ENCODE results near the gene ACTR3C. TPM values are rescaled to one million over a fixed set of nuclear protein-coding genes. Genes with fewer than 3 reads are reported as not detected.
"Not testable (repeated sequence)": the region's sequence is repeated elsewhere in the genome, so short reads cannot be mapped to it uniquely, and the experiment has no call there.

The ACTR3C gene
- total and polyA plus RNA-seq, 2 experiments from 2014 or later = 1.5 to 3.5 TPM

DNA sequence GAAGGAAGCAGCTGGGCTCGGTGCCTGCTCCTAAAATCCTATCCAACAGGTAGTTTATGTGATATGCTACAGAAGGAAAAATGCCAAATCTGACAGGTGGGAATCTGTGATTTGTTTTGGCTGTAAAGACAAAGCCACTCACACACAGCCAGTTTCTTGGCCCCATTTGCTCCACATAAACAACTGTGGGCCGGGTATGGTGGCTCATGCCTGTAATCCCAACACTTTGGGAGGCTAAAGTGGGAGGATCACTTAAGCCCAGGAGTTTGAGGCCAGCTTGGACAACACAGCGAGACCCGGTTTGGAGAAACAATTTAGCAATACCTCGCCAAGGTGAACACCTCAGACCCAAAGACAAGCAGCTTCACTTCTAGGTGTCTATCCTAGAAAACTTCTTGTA lies 17.0 kb downstream of the ACTR3C start:
- Mint-ChIP-seq H3K27me3 (ENCODE audit: insufficient read depth, low read depth, poor library complexity) (peaks cover 25% of the 10 kb centered on the region), H3K9me3 (peaks cover 21% of the 10 kb centered on the region), H3K36me3 (ENCODE audit: low read depth) (peaks cover 13% of the 10 kb centered on the region)
- not testable (repeated sequence) for H3K4me3 Mint-ChIP-seq; H3K27me3 ChIP-seq (ENCODE audit: insufficient read depth); H3K4me1 Mint-ChIP-seq; DNase-seq (ENCODE audit: low spot score); H3K4me2 ChIP-seq; ATAC-seq; H4K20me1 ChIP-seq (replicated peaks; ENCODE audit: insufficient read depth); H3K27ac ChIP-seq (ENCODE audit: low read depth); H3K27ac Mint-ChIP-seq; H2AFZ ChIP-seq; H3K9me2 ChIP-seq (ENCODE audit: insufficient read depth); H3K79me2 ChIP-seq (replicated peaks; ENCODE audit: insufficient read depth); H3K4me1 ChIP-seq (ENCODE audit: insufficient read depth); H3K4me3 ChIP-seq; H3K36me3 ChIP-seq (ENCODE audit: insufficient read depth); H3F3A ChIP-seq (replicated peaks; ENCODE audit: low read depth)

- H3K36me3 Mint-ChIP-seq (ENCODE audit: low read depth) = peaks cover 13% of the 10 kb centered on the region
- H3K27me3 ChIP-seq (ENCODE audit: insufficient read depth); H2AFZ ChIP-seq; H3K4me2 ChIP-seq; H3F3A ChIP-seq (replicated peaks; ENCODE audit: low read depth); H4K20me1 ChIP-seq (replicated peaks; ENCODE audit: insufficient read depth); H3K4me3 Mint-ChIP-seq; H3K27ac ChIP-seq (ENCODE audit: low read depth); DNase-seq (ENCODE audit: low spot score); ATAC-seq; H3K4me3 ChIP-seq; H3K36me3 ChIP-seq (ENCODE audit: insufficient read depth); H3K4me1 ChIP-seq (ENCODE audit: insufficient read depth); H3K79me2 ChIP-seq (replicated peaks; ENCODE audit: insufficient read depth); H3K27ac Mint-ChIP-seq; H3K9me2 ChIP-seq (ENCODE audit: insufficient read depth); H3K4me1 Mint-ChIP-seq: not testable (repeated sequence)
- peaks cover 25% of the 10 kb centered on the region for H3K27me3 Mint-ChIP-seq (ENCODE audit: insufficient read depth, low read depth, poor library complexity)
- peaks cover 21% of the 10 kb centered on the region for H3K9me3 Mint-ChIP-seq
Observed at GRCh38 chr7:150305903-150306284, 17.5 kb downstream of the ACTR3C start.

DNA sequence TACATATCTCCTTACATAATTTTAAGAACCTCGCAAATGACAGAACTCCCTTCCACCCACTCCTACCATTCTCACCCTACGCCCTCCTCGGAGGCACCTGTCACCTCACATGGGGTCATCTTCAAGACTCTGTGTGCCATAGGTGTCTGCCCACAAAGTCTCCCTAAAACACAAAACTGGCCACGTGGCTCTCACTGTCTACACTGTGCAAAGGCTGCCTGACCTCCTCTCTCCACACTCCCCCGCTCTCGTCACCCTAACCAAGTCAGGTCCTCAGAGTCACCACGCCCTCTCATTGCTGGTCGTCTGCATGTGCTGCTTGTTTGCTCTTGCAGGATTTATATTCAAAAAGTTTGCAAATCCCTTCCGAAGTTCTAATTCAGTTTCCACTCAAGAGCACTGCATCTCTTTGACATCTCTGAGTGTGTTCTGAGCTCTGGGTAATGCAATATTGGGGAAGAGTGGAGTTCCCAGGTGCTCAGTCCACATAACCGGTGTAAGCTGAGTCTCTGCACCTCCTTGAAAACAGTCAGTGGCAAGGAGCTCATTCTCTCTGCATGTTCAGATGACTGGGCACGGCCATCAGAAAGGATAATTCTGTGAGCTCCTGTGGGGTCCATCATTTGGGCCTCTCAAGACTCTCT lies 18.0 kb downstream of the ACTR3C start:
- H3K27me3 ChIP-seq (ENCODE audit: insufficient read depth); H3K4me3 ChIP-seq; H3K4me1 ChIP-seq (ENCODE audit: insufficient read depth); H3K4me1 Mint-ChIP-seq; H3K79me2 ChIP-seq (replicated peaks; ENCODE audit: insufficient read depth); H3K4me3 Mint-ChIP-seq; H3K27ac ChIP-seq (ENCODE audit: low read depth); H3F3A ChIP-seq (replicated peaks; ENCODE audit: low read depth); H2AFZ ChIP-seq; H3K9me2 ChIP-seq (ENCODE audit: insufficient read depth); H3K27ac Mint-ChIP-seq; ATAC-seq; DNase-seq (ENCODE audit: low spot score); H4K20me1 ChIP-seq (replicated peaks; ENCODE audit: insufficient read depth); H3K4me2 ChIP-seq; H3K36me3 ChIP-seq (ENCODE audit: insufficient read depth): not testable (repeated sequence)
- Mint-ChIP-seq H3K27me3 (ENCODE audit: insufficient read depth, low read depth, poor library complexity) (peaks cover 25% of the 10 kb centered on the region), H3K9me3 (peaks cover 21% of the 10 kb centered on the region), H3K36me3 (ENCODE audit: low read depth) (peaks cover 13% of the 10 kb centered on the region)

GRCh38 chr7:150304499-150305258 lies 18.7 kb downstream of the ACTR3C start:
- not testable (repeated sequence) for DNase-seq (ENCODE audit: low spot score)

DNA sequence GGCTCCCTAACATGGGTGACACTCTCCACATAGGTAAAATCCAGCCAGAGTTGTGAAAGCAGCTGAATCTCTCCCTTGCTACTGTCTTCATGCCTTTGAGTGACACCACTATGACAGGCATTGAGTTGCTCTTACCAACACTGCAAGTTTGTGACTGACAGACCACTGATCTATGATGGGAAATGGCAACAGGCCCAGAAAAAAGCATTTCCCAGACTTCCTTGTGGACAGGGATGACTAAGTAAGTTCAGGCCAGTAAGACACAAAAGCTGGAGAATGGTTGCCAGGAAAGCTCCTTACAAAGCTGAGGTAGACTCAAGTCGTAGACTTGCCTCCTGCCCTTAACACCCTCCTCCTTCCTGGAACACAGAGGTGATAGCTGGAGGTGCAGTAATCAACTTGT lies 20.4 kb downstream of the ACTR3C start:
- DNase-seq (ENCODE audit: low spot score); ATAC-seq; H3K4me2 ChIP-seq: not testable (repeated sequence)

More at GRCh38 chr7:150304499-150305258, 18.7 kb downstream of the ACTR3C start:
- not testable (repeated sequence) for H3K36me3 ChIP-seq (ENCODE audit: insufficient read depth); H3K9me2 ChIP-seq (ENCODE audit: insufficient read depth); H3K27ac ChIP-seq (ENCODE audit: low read depth); H2AFZ ChIP-seq; H3K4me1 ChIP-seq (ENCODE audit: insufficient read depth); H3K27ac Mint-ChIP-seq; H3K79me2 ChIP-seq (replicated peaks; ENCODE audit: insufficient read depth); H3K4me3 Mint-ChIP-seq; H3K4me1 Mint-ChIP-seq; H3F3A ChIP-seq (replicated peaks; ENCODE audit: low read depth); H3K4me3 ChIP-seq; H3K4me2 ChIP-seq; H4K20me1 ChIP-seq (replicated peaks; ENCODE audit: insufficient read depth); H3K27me3 ChIP-seq (ENCODE audit: insufficient read depth); ATAC-seq
- Mint-ChIP-seq H3K27me3 (ENCODE audit: insufficient read depth, low read depth, poor library complexity) (peaks cover 25% of the 10 kb centered on the region), H3K36me3 (ENCODE audit: low read depth) (peaks cover 13% of the 10 kb centered on the region), H3K9me3 (peaks cover 21% of the 10 kb centered on the region)

GRCh38 chr7:150297978-150298377 lies 25.4 kb downstream of the ACTR3C start:
- not testable (repeated sequence) for H3K9me2 ChIP-seq (ENCODE audit: insufficient read depth); H3K27ac Mint-ChIP-seq; H3K4me1 ChIP-seq (ENCODE audit: insufficient read depth); H3K36me3 ChIP-seq (ENCODE audit: insufficient read depth); H4K20me1 ChIP-seq (replicated peaks; ENCODE audit: insufficient read depth); H3F3A ChIP-seq (replicated peaks; ENCODE audit: low read depth); H3K36me3 Mint-ChIP-seq (ENCODE audit: low read depth); H3K79me2 ChIP-seq (replicated peaks; ENCODE audit: insufficient read depth); H3K4me2 ChIP-seq; DNase-seq (ENCODE audit: low spot score); H3K27ac ChIP-seq (ENCODE audit: low read depth); ATAC-seq; H3K9me3 Mint-ChIP-seq; H3K27me3 Mint-ChIP-seq (ENCODE audit: insufficient read depth, low read depth, poor library complexity); H3K4me3 ChIP-seq; H3K4me1 Mint-ChIP-seq; H2AFZ ChIP-seq; H3K27me3 ChIP-seq (ENCODE audit: insufficient read depth); H3K4me3 Mint-ChIP-seq

More for the DNA sequence above, 20.4 kb downstream of the ACTR3C start:
- H3K36me3 ChIP-seq (ENCODE audit: insufficient read depth); H3K4me3 ChIP-seq; H3K27ac ChIP-seq (ENCODE audit: low read depth); H3K36me3 Mint-ChIP-seq (ENCODE audit: low read depth); H3K4me3 Mint-ChIP-seq; H2AFZ ChIP-seq; H3K9me2 ChIP-seq (ENCODE audit: insufficient read depth); H3K27ac Mint-ChIP-seq; H3F3A ChIP-seq (replicated peaks; ENCODE audit: low read depth); H3K79me2 ChIP-seq (replicated peaks; ENCODE audit: insufficient read depth); H3K4me1 Mint-ChIP-seq; H4K20me1 ChIP-seq (replicated peaks; ENCODE audit: insufficient read depth); H3K27me3 ChIP-seq (ENCODE audit: insufficient read depth); H3K27me3 Mint-ChIP-seq (ENCODE audit: insufficient read depth, low read depth, poor library complexity); H3K4me1 ChIP-seq (ENCODE audit: insufficient read depth): not testable (repeated sequence)
- peaks cover 11% of the 10 kb centered on the region for H3K9me3 Mint-ChIP-seq
